ENCODE results near the gene MAGEH1. TPM values are rescaled to one million over a fixed set of nuclear protein-coding genes. Genes with fewer than 3 reads are reported as not detected.

The MAGEH1 gene
- total RNA-seq, 4 donors from 2014 or later: 16.0 to 38.0 (median 30.5) TPM

DNA sequence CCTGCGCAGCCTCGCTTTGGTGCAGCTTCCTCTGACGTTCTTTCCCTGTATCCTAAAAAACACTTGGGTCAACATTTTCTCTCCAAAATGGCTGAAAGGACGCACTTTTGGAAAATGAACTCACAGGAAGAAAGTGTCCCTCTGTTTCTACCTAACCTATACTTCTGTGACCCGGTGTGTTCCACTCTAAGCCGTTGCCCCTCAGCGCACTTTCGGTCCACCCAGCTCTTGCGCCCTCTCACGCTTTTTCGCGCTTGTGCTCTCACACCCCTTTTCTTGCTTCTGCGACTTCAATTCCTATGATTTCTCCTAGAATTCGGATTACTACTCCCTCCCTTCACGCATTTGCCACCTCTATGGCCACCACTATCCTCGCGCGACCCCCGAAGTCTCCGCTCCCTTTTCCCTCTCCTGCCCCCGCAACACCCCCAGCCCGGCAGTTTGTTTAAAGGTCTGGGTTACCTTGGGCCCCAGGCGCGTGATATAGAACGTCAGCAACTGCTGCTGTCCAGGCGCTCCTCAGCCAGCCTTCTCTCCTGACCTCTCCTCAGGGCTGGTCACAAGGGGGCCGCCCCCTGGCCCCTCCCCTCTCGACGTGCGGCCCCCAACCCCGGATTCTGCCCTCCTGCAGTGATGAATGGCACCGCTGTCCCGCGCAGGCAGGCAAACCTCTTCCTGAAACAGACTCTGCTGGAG is 37.5 kb downstream of the MAGEH1 start, which contains the start of gene USP51:
USP51 (minus strand) TSS at position 535 of the 696 bp plus-strand sequence. CDS start 909 bp downstream, outside the sequence.
- no peak for DNase-seq (ENCODE audit: low spot score)
- ATAC-seq (ENCODE audit: low FRiP score): peak; percentile 68
- TF ChIP-seq, protein P1, sequence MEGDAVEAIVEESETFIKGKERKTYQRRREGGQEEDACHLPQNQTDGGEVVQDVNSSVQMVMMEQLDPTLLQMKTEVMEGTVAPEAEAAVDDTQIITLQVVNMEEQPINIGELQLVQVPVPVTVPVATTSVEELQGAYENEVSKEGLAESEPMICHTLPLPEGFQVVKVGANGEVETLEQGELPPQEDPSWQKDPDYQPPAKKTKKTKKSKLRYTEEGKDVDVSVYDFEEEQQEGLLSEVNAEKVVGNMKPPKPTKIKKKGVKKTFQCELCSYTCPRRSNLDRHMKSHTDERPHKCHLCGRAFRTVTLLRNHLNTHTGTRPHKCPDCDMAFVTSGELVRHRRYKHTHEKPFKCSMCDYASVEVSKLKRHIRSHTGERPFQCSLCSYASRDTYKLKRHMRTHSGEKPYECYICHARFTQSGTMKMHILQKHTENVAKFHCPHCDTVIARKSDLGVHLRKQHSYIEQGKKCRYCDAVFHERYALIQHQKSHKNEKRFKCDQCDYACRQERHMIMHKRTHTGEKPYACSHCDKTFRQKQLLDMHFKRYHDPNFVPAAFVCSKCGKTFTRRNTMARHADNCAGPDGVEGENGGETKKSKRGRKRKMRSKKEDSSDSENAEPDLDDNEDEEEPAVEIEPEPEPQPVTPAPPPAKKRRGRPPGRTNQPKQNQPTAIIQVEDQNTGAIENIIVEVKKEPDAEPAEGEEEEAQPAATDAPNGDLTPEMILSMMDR (IDR thresholded peaks at IDR 0.05): no peak

- TF ChIP-seq, protein P1 (IDR thresholded peaks at IDR 0.05): no peak
- DNase-seq (ENCODE audit: low spot score) (no peak), ATAC-seq (ENCODE audit: low FRiP score) (no peak)
Observed at GRCh38 chrX:55490121-55490520, 38.2 kb downstream of the MAGEH1 start.

DNA sequence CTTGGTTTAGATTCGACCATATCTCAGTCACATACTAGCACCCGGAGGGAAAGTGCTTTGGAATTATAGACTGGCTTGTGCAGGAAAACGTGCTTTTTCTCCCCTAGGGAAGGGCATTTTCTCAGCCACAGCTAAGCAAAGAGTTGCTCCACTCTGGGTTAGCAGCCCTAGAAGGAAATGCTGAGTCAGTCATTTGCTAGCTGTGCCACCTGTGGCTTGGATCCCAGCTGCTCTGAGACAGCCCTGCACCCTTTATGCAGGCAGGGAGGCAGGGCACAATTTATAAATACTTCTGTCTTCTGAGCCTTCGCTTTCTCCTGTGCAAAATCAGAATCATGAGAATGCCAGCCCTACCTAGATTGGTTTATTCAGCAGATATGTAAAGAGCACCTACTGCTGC is 39.0 kb downstream of the MAGEH1 start:
- ATAC-seq (ENCODE audit: low FRiP score) (no peak), DNase-seq (ENCODE audit: low spot score) (no peak)
- TF ChIP-seq, protein P1 (IDR thresholded peaks at IDR 0.05): no peak

Small RNAs within 50 kb of the gene (small RNA-seq; reads per million reads assigned to genes)
- gene MIR4536-2: not detected

Other genes with a start within 250 kb of the MAGEH1 start
- gene PAGE5, start 231.8 kb upstream of the MAGEH1 start, total RNA-seq: not detected
- gene PAGE3, start 187.2 kb upstream of the MAGEH1 start, total RNA-seq: not detected
- 1 to 10 TPM; 1.1 to 2.7 (median 1.7) TPM for gene USP51, start 37.7 kb downstream of the MAGEH1 start, total RNA-seq
- not detected for gene FOXR2, start 171.3 kb downstream of the MAGEH1 start, total RNA-seq